T-helper 1 cell treated with Interleukin-12 subunit alpha and Interleukin-12 subunit beta and Interleukin-4 antibody, amounts not matched to agents 30 μg/mL and 1 μg/mL, for 36 hours (primary cell): ENCODE measurements around the gene EIF2B2.

Source experiments
- H3K27ac Mint-ChIP-seq: one replicate; pipeline ENCODE4 v1.8.0; 2021; ENCODE audit warnings: mild to moderate bottlenecking, mixed read lengths
- H3K27me3 Mint-ChIP-seq: one replicate; pipeline ENCODE4 v1.8.0; 2021; ENCODE audit warnings: low read depth, mixed read lengths
- H3K36me3 Mint-ChIP-seq: one replicate; pipeline ENCODE4 v1.8.0; 2021; ENCODE audit warnings: low read depth, mixed read lengths
- H3K4me1 Mint-ChIP-seq: one replicate; pipeline ENCODE4 v1.8.0; 2021; ENCODE audit warnings: low read depth, mixed read lengths
- H3K4me3 Mint-ChIP-seq: one replicate; pipeline ENCODE4 v1.8.0; 2021; ENCODE audit warnings: mild to moderate bottlenecking, moderate library complexity, mixed read lengths
- H3K9me3 Mint-ChIP-seq: one replicate; pipeline ENCODE4 v1.8.0; 2021; ENCODE audit warnings: mixed read lengths

Gene EIF2B2

DNA sequence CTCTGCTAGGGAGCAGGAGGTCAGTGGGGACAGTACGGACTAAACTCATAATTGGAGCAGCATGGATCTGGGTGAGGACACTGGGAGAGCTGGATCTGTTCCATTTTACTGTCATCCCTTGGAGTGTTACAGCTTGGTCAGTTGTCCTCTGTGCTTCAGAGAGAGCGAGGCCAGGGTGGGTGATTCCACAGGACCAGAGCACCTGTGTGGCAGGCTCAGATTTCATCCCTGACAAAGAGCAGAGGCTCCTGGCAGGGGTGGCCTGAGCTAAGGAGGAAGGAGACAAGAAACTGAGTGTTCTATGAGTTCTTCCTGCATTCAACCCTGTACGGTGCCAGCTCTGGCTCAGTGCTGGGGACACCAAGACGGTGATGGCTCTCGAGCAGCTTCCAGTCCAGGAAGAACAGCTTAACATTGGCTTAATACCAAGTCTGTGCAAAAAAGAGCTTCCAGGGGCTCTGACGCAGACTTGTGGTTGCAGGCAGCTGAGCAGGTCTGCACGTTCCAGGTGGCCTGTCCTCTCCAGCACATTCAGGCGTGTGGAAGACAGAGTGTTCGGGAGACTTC, 38.9 kb upstream of the EIF2B2 start:
- peaks cover 24% of the 10 kb centered on the region for H3K27me3 Mint-ChIP-seq
- no peak overlapping the region for H3K27ac Mint-ChIP-seq
- H3K9me3 Mint-ChIP-seq = no peaks in the 10 kb centered on the region
- H3K36me3 Mint-ChIP-seq = no peaks in the 10 kb centered on the region
- H3K4me3 Mint-ChIP-seq = no peak overlapping the region
- H3K4me1 Mint-ChIP-seq = no peaks in the 10 kb centered on the region

DNA sequence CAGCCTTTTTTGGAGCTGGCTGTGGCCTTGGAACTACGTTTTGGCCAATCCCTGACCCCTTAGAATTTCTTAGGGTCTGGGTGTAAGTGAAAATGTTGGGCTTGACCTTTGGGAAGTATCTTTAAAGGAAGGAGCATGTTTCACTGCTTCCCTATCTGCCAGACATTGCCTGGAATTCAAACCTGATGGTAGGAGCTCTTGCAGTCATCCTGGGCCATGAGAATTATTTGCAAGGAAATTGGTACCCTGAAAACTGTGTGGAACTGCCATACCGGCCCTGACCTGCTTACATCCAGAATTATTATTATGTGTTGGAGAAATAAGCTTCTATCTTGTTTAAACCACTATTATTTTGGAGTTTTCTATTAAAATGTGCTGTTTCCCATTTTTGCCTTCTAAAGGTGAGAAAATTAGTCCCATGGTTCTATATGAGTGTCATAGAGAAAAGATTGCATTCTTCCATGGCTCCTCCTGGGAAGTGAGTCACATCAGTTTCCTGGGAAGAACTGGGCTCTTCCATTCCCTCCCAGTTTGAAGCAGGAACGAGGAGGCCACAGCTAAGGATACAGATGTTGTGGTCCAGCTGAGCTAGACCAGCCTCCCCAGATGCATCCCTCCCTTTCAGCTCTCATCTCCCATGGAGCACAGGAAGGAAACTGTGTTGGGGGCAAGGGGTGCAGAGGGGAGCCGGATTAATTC, 37.8 kb upstream of the EIF2B2 start:
- no peak overlapping the region for H3K27ac Mint-ChIP-seq
- no peak overlapping the region for H3K4me3 Mint-ChIP-seq
- no peaks in the 10 kb centered on the region for H3K9me3 Mint-ChIP-seq
- H3K4me1 Mint-ChIP-seq = no peaks in the 10 kb centered on the region
- no peaks in the 10 kb centered on the region for H3K36me3 Mint-ChIP-seq
- H3K27me3 Mint-ChIP-seq = peaks cover 24% of the 10 kb centered on the region

DNA sequence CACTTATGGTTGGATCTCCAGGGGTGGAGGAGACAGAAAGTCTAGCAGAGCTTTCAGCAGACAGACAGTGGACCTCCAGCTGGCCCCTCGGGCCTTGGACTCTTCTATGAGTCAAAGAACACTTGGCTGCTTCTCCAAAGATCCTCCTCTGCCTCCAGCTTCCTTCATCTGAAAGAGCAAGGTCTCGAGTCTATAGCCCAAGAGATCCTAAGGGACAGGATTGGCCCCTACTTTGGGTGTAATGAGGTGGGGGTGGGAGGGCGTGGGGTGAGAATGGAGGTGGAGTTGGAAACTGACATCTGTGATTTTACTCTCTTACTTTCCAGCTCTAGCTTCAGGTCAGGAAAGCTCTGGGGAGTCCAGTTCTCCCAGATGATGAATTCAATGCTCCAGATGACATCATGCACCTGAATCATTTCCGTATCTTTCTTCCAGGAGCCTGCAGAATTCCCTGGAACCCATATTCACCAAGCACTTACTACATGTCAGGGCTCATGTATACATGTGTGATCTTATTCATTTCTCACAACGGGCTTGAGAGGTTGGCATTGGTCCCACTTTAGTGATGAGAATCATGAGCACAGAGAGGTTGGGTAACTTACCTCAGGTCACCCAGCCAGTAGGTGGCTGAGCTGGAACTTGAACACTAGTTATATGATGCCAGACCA, 37.1 kb upstream of the EIF2B2 start:
- no peaks in the 10 kb centered on the region for H3K4me1 Mint-ChIP-seq
- H3K36me3 Mint-ChIP-seq = no peaks in the 10 kb centered on the region
- H3K27ac Mint-ChIP-seq = no peak overlapping the region
- peaks cover 24% of the 10 kb centered on the region for H3K27me3 Mint-ChIP-seq
- no peaks in the 10 kb centered on the region for H3K9me3 Mint-ChIP-seq
- no peak overlapping the region for H3K4me3 Mint-ChIP-seq

DNA sequence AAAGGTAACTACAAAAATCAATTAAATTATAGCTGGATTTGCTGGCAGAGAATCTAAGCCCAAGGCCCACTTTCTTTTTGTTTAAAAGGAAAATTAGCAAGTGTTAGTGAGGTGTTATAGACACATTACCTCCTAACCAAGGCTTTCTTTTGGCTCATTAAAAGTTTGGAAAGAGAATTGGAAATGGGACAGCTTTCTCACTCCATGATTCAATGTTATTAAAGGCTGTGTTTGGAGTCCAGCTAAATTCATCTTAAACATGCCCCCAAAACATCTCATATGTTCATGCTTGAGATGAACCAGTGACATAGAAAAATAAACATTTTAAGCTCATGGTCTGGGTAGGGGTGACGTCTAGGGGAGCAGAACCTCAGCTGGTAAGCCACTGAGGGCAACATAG, 33.9 kb upstream of the EIF2B2 start:
- Mint-ChIP-seq H3K9me3 (no peaks in the 10 kb centered on the region), H3K4me1 (peaks cover 3% of the 10 kb centered on the region), H3K4me3 (no peak overlapping the region), H3K27ac (no peak overlapping the region), H3K36me3 (no peaks in the 10 kb centered on the region), H3K27me3 (peaks cover 18% of the 10 kb centered on the region)

DNA sequence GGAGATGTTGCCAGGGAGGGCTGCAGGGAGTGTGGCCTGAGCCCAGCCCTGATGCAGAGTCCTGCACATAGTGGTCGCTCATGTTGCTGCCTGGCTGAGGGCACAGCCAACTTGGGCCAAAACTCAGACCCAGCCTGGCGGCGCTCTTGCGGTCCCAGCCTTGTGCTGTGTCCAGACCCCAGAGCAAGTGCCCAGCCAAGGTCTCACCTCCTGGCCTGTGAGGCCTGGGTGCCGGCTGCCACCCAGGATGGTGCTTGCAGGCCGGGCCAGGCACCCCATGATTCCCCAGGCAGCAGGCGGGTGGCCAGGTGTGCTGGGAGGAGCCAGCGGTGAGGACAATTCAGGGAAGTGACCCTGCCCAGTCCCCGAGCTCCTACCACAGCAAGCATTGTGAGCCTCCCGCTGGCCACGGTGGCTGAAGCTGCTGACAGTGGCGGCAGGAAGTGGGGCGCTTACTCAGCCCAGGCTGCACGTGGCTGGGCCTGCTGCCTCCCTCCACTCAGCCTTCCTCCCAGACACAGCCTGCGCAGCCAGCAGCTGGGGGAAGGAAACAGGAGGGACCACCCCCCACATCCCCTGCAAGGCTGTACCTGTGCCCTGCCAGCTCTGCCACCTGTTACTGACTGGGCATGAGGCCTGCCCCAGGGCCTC, 29.6 kb upstream of the EIF2B2 start:
- H3K36me3 Mint-ChIP-seq = no peaks in the 10 kb centered on the region
- no peaks in the 10 kb centered on the region for H3K27me3 Mint-ChIP-seq
- H3K9me3 Mint-ChIP-seq = no peaks in the 10 kb centered on the region
- H3K4me1 Mint-ChIP-seq = peaks cover 3% of the 10 kb centered on the region
- H3K27ac Mint-ChIP-seq = no peak overlapping the region
- H3K4me3 Mint-ChIP-seq = no peak overlapping the region

DNA sequence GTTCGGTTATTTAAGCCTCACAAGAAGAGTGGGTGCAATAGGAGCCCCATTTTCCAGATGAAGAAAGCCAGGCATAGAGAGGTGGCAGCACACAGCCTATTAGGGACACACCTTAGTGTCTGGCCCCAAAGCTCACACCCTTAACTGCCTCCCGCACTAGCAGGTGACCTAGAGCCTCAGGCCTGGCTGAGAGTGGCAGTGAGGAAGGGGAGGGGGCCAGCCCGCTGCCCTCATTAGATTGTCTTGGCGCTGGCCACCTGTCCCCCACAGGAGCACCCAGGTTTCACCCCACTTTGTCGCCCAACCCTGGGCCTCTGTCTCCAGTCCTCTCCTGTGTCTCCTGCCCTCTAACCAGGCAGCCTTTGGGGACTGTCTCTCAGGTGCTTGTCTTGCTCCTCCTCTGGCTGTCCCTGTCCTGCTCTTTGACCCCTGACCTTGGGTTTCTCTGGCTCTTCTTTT, 28.8 kb upstream of the EIF2B2 start:
- Mint-ChIP-seq H3K36me3 (no peaks in the 10 kb centered on the region), H3K9me3 (no peaks in the 10 kb centered on the region), H3K4me1 (peaks cover 3% of the 10 kb centered on the region), H3K27ac (no peak overlapping the region), H3K27me3 (peaks cover 2% of the 10 kb centered on the region), H3K4me3 (no peak overlapping the region)

DNA sequence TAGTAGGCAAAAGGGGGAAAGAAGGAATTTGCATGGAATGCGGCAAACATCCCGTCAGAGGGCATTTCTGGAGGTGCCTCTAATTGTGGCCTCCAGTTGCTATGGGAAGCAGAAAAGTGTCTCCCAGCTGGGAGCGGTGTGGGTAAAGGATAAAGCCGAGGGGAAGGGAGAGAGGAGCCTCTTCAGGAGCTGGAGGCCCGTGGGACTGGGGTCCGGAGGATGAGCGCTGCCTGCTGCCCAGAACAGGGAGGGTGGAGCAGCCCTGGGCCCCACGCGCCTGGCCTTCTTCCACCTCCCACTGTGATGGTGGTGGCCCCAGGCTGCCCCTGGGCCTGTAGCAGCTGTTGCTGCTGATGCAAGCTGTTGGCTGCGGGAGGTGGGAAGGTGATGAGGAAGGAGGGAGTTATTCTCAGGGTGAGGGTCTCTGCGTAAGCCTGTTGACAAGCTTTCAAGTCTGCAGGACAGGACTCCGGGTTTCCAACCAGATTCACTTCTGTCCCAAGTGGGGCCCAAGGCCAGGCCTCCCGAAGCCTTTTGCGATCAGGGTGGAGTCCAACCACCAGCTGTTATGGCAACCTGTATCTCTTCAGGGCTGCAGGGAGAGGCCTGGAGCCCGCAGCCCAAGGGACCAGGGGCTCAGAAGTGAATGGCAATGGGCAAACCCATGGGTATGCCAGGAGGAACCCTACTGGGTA, 28.2 kb upstream of the EIF2B2 start:
- Mint-ChIP-seq H3K9me3 (no peaks in the 10 kb centered on the region), H3K27ac (no peak overlapping the region), H3K36me3 (no peaks in the 10 kb centered on the region), H3K4me1 (peaks cover 3% of the 10 kb centered on the region), H3K4me3 (no peak overlapping the region), H3K27me3 (peaks cover 3% of the 10 kb centered on the region)

DNA sequence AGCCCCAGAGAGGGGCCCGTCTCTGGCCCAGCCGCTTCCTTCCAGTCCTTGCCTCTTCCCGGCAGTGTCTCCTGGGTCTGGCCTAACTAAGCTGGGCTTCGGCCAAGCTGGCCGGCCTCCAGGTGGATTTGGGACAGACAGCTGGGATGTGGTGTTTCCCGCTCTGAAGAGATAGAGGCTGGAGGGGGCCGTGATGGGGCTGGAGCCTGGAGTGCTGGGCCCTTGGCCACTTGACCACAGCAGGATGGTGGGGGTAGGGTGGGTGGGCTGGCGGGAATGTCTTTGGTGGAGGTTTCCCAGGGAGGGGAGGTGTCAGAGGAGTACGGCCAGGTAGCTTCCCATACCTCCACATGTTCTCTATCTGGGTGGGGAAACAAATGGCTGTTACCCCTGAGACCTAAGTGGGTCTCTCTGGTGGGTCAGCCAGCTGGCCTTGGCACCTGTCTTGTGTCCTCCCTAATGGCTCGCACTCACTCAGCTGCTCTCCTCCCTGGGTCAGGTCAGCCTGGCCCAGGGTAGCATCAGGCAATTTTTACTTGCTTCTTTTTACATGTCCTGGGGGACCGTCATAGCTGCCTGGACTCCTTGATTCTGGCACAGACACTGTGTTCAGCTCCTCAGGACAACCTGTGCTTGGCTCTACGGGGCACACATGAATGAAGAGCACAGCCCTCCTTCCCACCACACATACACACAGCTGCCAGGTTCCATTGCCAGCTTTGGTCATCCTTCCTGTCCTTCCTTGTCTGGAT, 27.5 kb upstream of the EIF2B2 start:
- Mint-ChIP-seq H3K4me1 (peaks cover 3% of the 10 kb centered on the region), H3K4me3 (no peak overlapping the region), H3K36me3 (no peaks in the 10 kb centered on the region), H3K27ac (no peak overlapping the region), H3K9me3 (no peaks in the 10 kb centered on the region), H3K27me3 (peaks cover 3% of the 10 kb centered on the region)

DNA sequence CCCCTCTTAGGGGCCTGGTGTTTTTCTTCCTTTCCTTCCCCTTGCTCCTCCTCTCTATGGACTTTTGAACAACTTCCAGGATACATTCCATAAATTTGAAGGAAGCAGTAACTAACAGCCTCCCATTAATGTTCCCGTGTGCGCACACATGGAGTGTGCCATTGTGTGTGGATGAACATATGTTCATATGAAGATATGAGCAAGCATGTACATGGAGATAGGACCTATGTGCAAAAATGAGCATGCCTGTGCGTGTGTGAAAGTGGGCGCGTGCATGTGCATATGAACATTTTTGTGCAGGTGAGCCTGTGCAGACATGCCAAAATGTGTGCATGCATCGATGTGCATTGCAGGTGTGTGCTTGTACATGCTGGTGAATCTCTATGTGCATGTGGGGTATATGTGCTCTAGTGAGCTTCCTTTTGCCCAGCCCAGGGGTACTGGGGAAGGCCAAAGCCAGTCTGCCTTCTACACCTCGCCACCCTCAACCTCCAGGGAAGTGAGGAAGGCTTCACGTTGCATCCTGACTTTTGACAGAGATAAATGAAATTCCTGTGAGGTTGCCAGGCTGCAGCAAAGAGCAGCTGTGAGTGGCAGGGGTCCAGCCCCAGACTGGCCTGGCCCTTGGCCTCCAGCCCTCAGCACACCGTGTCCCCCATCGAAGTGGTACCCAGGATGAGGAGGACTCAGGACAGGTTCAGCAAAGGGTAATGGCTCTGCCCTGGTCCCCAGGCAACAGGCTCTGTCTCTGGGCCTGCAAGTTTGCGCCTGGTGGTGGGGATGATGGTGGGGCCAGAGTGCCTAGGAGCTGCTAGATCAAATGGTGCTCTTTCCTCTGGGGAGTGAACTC, 26.2 kb upstream of the EIF2B2 start:
- Mint-ChIP-seq H3K36me3 (no peaks in the 10 kb centered on the region), H3K9me3 (no peaks in the 10 kb centered on the region), H3K27me3 (peaks cover 3% of the 10 kb centered on the region), H3K4me1 (peaks cover 3% of the 10 kb centered on the region), H3K27ac (no peak overlapping the region), H3K4me3 (no peak overlapping the region)

DNA sequence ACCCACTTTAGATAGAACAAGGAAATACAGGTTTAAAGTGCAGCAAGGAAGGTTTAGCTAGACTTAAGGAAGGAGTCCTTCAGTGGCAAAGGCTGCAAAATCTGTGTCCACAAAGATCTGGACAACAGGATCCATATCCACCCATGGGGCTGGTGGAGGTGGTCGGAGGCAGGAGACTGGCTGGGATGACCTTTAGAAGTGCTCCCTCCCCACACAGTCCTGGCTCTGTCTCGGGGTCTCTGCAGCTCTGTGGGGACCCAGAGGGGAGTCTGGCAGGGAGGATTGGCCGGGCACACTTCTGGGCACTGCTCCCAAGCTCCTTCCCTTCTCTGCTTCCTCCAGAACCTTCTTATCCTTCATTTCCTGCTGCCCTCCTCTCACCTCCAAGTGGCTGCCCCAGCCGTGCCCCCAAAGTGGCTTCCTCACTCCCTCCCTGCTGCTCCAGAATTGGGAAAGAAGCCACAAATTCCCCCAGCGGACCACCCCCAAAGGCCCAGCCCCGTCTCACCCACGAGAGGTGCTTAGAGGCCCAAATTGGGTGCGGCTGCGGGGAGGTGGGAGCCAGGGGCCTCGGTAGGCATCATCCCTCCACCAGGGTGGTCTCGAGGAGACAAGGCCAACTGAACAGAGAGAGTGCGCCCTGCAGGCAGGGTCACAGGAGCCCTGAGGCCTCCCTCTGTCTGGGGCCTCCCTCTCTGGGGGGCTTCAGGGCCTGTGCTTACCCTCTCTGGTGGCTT, 25.4 kb upstream of the EIF2B2 start:
- no peaks in the 10 kb centered on the region for H3K9me3 Mint-ChIP-seq
- no peak overlapping the region for H3K27ac Mint-ChIP-seq
- H3K4me1 Mint-ChIP-seq = peaks cover 3% of the 10 kb centered on the region
- H3K4me3 Mint-ChIP-seq = no peak overlapping the region
- H3K27me3 Mint-ChIP-seq = peaks cover 3% of the 10 kb centered on the region
- H3K36me3 Mint-ChIP-seq = no peaks in the 10 kb centered on the region

DNA sequence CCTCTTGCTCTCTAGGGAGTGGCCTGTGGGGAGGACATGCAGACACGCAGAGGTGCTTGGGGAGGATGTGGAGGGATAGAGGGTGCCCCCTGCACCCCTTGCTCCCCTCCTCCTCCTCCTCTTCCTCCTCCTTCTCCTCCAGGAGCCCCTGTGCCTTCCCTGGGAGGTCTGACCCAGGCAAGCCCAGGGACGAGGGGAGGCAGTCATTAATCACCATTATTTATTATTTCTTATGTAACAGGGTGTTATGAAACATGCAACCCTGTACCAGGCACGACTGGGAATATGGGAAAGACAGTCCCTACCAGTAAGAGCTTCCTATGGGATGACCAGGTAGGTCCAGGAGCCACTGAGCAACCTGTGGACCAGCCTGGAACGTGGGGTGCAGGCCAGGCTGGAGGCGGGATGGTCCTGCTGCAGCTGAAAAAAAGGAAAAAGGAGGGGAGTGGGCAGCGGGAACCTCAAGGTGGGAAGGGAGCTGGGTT, 24.8 kb upstream of the EIF2B2 start:
- Mint-ChIP-seq H3K36me3 (no peaks in the 10 kb centered on the region), H3K9me3 (no peaks in the 10 kb centered on the region), H3K27ac (no peak overlapping the region), H3K4me3 (no peak overlapping the region), H3K4me1 (peaks cover 3% of the 10 kb centered on the region), H3K27me3 (peaks cover 3% of the 10 kb centered on the region)

DNA sequence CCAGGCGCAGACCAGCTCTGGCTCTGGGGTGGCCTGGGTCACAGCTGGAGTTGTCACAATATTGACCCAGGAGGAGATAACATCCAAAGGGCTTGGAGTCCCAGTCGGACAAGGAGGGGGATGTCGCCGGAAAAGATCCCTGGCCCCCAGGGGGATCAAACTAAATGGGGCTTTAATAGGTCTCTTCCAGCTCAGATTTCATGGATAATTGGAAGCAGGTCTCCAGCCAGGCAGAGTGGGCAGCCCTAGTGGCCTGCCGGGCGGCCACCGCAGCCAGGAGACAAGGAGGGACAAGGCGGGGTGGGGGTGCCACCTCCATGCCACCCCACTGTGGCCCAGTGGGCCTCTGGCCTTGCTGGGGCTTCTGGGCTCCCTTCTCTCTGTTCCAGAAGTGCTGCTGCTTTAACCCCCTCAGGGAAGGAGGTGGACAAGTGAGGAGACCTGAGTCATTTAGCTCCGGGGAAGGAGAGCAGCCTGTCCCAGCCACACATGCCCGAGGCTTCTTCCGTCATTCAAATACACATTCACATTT, 24.2 kb upstream of the EIF2B2 start:
- Mint-ChIP-seq H3K27me3 (peaks cover 3% of the 10 kb centered on the region), H3K4me3 (no peak overlapping the region), H3K4me1 (peaks cover 3% of the 10 kb centered on the region), H3K36me3 (no peaks in the 10 kb centered on the region), H3K9me3 (no peaks in the 10 kb centered on the region), H3K27ac (no peak overlapping the region)
